C4-2B (cell line): ENCODE measurements around the gene CTNNA2.

Source experiments
- H3K27ac ChIP-seq: fragments of 450-650 bp; 2 replicates; pipeline ENCODE4 v1.5.1; 2017
- CTCF ChIP-seq: fragments of 450-650 bp; conservative IDR thresholded peaks from 2 replicates; pipeline ENCODE4 v1.5.1; 2017; ENCODE audit warnings: mild to moderate bottlenecking
- ZFX ChIP-seq: fragments of 450-650 bp; IDR thresholded peaks from 2 replicates; pipeline ENCODE4 v1.6.1; 2017

The CTNNA2 gene

GRCh38 chr2:80437959-80438358 lies 925.1 kb downstream of the CTNNA2 start:
- no peak overlapping the region for H3K27ac ChIP-seq
- TF ChIP-seq CTCF: no peak
- no peak for TF ChIP-seq ZFX

GRCh38 chr2:80438686-80439085 lies 925.8 kb downstream of the CTNNA2 start:
- no peak for TF ChIP-seq ZFX
- TF ChIP-seq CTCF: no peak
- H3K27ac ChIP-seq: no peak overlapping the region

- H3K27ac ChIP-seq: no peak overlapping the region
- no peak for TF ChIP-seq ZFX
- no peak for TF ChIP-seq CTCF
These were observed 941.8 kb downstream of the CTNNA2 start for GRCh38 chr2:80454628-80455027.

GRCh38 chr2:80459028-80459427 lies 946.2 kb downstream of the CTNNA2 start:
- TF ChIP-seq ZFX (no peak), CTCF (no peak)
- H3K27ac ChIP-seq: no peak overlapping the region

- no peak overlapping the region for H3K27ac ChIP-seq
- no peak for TF ChIP-seq ZFX
- TF ChIP-seq CTCF: no peak
These were observed 948.8 kb downstream of the CTNNA2 start for GRCh38 chr2:80461505-80462197.

GRCh38 chr2:80462654-80463053 lies 949.8 kb downstream of the CTNNA2 start:
- no peak for TF ChIP-seq ZFX
- TF ChIP-seq CTCF: no peak
- H3K27ac ChIP-seq: no peak overlapping the region

- TF ChIP-seq CTCF: no peak
- no peak for TF ChIP-seq ZFX
- H3K27ac ChIP-seq: no peak overlapping the region
These were observed 951.4 kb downstream of the CTNNA2 start for GRCh38 chr2:80464275-80464674.
